Heart left ventricle (tissue), 13 donors: ENCODE data around the gene TBX1.

Experiments
- POLR2A ChIP-seq, 2 donors: fragments of 450-650 bp; IDR thresholded peaks; one replicate each; pipeline ENCODE4 v1.6.1; 2017; ENCODE audit warnings: antibody characterized with exemption in 2 of 2, mild to moderate bottlenecking in 2 of 2, moderate library complexity in 2 of 2
- TF ChIP-seq, protein P1 (sequence below), 12 donors: fragments of 200-600 bp; sonication (generic) in 4 of 12; IDR thresholded peaks; one replicate each; pipeline versions ENCODE4 v1.5.0 to v1.8.0; 2018 to 2022; ENCODE audit warnings: antibody characterized with exemption in 12 of 12, mild to moderate bottlenecking in 5 of 12
- donor health status: ischemic (EF 13 %, LVEDD 7.1; RV severe dilation, severe dysfunction).
- donor health status: DM: no; HTN: yes; CAD: no.
- donor health status: DM: no; HTN: no; CAD: no.
- donor health status: ischemic (EF 25% LVEDD 6.9; RV normal size, moderate dysfunction).
- donor health status: ischemic (EF 25% LVEDD 5.7; RV mildly dilated, moderate dysfunction).
- donor health status: ischemic (EF 35%, LVEDD 5.7; RV mildly dilated, moderate dysfunction).
- donor health status: nonischemic (EF 11% LVEDD 7.7; RV severe dilation, severe dysfunction).
- donor health status: DM: yes; HTN: yes; CAD: no.
- donor health status: PGD.
- donor health status: ischemic (EF 29% LVEDD 5.4; RV normal size, mild dysfunction).
- donor health status: nonischemic (EF 23%, LVEDD 6.1; RV moderate dilation, normal function).

DNA sequence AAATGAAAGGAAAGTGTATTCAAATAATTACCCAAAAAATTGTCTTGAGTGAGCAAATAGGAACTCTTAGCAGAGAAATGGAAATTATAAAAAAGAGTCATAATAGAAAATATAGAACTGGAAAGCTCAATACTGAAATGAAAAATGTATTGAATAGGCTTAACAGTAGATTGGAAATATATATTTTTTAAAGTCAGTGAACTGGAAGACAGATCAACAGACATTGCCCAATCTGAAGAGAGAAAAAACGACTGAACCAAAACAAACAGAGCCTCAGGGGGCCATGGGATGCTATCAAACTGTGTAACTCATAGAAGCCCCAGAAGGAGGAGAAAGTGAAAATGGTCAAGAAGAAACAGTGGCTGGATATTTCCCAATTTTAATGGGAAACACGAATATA lies 32.6 kb downstream of the TBX1 start:
- TF ChIP-seq, protein P1, sequence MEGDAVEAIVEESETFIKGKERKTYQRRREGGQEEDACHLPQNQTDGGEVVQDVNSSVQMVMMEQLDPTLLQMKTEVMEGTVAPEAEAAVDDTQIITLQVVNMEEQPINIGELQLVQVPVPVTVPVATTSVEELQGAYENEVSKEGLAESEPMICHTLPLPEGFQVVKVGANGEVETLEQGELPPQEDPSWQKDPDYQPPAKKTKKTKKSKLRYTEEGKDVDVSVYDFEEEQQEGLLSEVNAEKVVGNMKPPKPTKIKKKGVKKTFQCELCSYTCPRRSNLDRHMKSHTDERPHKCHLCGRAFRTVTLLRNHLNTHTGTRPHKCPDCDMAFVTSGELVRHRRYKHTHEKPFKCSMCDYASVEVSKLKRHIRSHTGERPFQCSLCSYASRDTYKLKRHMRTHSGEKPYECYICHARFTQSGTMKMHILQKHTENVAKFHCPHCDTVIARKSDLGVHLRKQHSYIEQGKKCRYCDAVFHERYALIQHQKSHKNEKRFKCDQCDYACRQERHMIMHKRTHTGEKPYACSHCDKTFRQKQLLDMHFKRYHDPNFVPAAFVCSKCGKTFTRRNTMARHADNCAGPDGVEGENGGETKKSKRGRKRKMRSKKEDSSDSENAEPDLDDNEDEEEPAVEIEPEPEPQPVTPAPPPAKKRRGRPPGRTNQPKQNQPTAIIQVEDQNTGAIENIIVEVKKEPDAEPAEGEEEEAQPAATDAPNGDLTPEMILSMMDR (IDR thresholded peaks at IDR 0.05) = no peak
- no peak for TF ChIP-seq POLR2A (IDR thresholded peaks at IDR 0.05)
